Omental fat pad (tissue), 4 donors: ENCODE data around the gene CEBPE. TPM values are rescaled to one million over a fixed set of nuclear protein-coding genes. Genes with fewer than 3 reads are reported as not detected.
A peak's percentile ranks its signal among the peaks of the same experiment; 100 is the strongest.

Experiments
- ATAC-seq: fragments of 150-250 bp; one replicate; pipeline ENCODE4 v1.9.1; 2016; ENCODE audit warnings: mild to moderate bottlenecking, moderate library complexity; ENCODE audit not compliant: low FRiP score
- DNase-seq: peaks from one replicate; pipeline ENCODE4 v3.0.0-alpha.2; 2019; ENCODE audit warnings: low spot score
- total RNA-seq, 4 donors: library from RNA; depleted of rRNA; stranded (reverse); fragments of >200 nt; gene quantifications; one replicate each; pipeline ENCODE4 v1.1.0, GENCODE V29; 2016
- TF ChIP-seq, protein P1 (sequence below), 3 donors: fragments of 450-650 bp; IDR thresholded peaks; one replicate each; pipeline ENCODE4 v1.5.1; 2016 to 2017; ENCODE audit warnings: antibody characterized with exemption in 3 of 3, mild to moderate bottlenecking in 3 of 3, moderate library complexity in 2 of 3

CEBPE gene
- total RNA-seq, 4 donors from 2014 or later: 0.36 to 2.7 (median 0.37) TPM; not detected in 1

GRCh38 chr14:23146351-23146910 lies 27.4 kb upstream of the CEBPE start:
- ATAC-seq: peak; percentile 49
- TF ChIP-seq, protein P1, sequence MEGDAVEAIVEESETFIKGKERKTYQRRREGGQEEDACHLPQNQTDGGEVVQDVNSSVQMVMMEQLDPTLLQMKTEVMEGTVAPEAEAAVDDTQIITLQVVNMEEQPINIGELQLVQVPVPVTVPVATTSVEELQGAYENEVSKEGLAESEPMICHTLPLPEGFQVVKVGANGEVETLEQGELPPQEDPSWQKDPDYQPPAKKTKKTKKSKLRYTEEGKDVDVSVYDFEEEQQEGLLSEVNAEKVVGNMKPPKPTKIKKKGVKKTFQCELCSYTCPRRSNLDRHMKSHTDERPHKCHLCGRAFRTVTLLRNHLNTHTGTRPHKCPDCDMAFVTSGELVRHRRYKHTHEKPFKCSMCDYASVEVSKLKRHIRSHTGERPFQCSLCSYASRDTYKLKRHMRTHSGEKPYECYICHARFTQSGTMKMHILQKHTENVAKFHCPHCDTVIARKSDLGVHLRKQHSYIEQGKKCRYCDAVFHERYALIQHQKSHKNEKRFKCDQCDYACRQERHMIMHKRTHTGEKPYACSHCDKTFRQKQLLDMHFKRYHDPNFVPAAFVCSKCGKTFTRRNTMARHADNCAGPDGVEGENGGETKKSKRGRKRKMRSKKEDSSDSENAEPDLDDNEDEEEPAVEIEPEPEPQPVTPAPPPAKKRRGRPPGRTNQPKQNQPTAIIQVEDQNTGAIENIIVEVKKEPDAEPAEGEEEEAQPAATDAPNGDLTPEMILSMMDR (IDR thresholded peaks at IDR 0.05): no peak
- no peak for DNase-seq

DNA sequence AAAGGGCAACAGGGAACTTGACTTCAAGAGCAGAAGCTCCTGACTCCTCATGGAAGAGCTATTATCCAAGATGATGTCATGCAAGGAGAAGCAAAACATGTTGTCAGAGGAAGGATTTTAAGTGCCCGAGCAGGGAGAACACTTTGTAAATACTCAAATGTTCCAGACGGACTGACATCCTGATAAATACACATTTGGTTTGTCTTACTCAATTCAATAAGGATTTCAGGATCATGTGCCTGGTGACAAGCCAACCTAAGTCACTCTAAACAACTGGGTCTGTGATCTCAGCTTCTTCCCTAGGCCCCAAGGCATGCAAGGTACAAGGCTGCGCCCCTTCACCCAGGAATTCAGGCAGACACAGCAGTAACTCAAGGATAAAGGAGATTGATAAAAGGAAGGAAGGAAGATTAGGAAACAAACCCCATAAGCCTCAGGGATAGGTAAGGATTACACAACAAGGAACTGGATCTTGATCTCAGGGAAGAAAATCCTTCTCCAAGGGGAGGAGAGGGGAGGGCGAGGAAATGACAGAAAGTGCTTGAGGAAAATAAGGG lies 26.8 kb upstream of the CEBPE start:
- TF ChIP-seq, protein P1 (IDR thresholded peaks at IDR 0.05): no peak
- DNase-seq (no peak), ATAC-seq (peak; percentile 43)

- ATAC-seq: no peak
- TF ChIP-seq, protein P1 (IDR thresholded peaks at IDR 0.05): no peak
- DNase-seq: no peak
Measured at GRCh38 chr14:23143911-23144310, 24.9 kb upstream of the CEBPE start.

GRCh38 chr14:23142826-23143225 lies 23.8 kb upstream of the CEBPE start:
- DNase-seq (no peak), ATAC-seq (no peak)
- TF ChIP-seq, protein P1 (IDR thresholded peaks at IDR 0.05): no peak

DNA sequence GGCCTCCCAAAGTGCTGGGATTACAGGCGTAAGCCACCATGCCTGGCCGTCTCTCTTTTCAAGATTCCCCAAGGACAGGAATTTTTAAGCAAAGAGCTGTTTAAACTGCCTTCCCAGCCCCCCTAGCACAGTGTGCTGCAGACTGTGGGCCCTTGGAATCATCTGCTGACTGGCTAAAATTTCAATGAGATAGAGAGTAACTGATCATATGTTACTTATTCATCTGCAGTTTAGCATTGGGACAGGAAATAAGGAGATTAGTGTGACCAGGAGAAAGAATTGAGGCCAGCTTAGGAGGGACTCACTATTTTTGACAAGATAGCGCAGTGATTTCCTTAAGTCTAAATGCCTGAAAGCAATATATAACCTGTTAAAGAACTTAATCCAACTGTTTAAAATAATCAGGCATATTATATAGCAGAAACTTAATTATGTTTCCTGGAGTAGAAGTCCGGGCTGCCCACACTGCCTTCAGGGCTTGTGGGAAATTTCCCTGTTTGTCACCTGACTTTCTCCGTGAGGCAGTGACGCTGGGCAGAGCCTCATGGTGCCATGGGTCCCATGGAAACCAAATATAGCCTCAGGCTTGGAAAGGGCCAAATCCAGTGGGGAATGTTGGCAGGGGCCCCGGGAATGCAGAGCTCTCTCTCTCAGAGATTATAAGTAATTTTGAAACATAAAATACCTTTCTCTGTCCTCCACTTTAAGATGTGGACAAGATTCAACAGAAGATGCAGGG lies 22.8 kb upstream of the CEBPE start:
- TF ChIP-seq, protein P1 (IDR thresholded peaks at IDR 0.05): no peak
- DNase-seq (no peak), ATAC-seq (peak; percentile 20)

GRCh38 chr14:23140371-23140770 lies 21.3 kb upstream of the CEBPE start:
- TF ChIP-seq, protein P1 (IDR thresholded peaks at IDR 0.05): no peak
- ATAC-seq (no peak), DNase-seq (no peak)
